Endothelial cell of umbilical vein (primary cell): ENCODE measurements around the gene NTRK2. TPM values are rescaled to one million over a fixed set of nuclear protein-coding genes. Genes with fewer than 3 reads are reported as not detected.

ENCODE experiments used
- BruUV-seq: library from RNA; stranded (reverse); fragments of 400-500 nt; replicated peaks from 2 replicates; lab custom pipeline; 2021; lab: Mats Ljungman, UMichigan
- CTCF ChIA-PET: fragments of 300-600, 350-600 bp; sonication (Branson Sonifier 250); formaldehyde crosslinking; loops from one replicate; lab custom pipeline; 2021; ENCODE audit warnings: antibody characterized with exemption, inconsistent platforms; lab: Charles Lee
- POLR2A ChIA-PET: fragments of 300-600, 350-600 bp; sonication (Branson Sonifier 250); formaldehyde crosslinking; loops from one replicate; lab custom pipeline; 2021; ENCODE audit warnings: antibody characterized with exemption, inconsistent platforms; lab: Charles Lee
- DNase-seq: peaks from one replicate; pipeline ENCODE4 v3.0.0-alpha.2; 2011; ENCODE audit warnings: low read depth, low spot score
- FAIRE-seq: peaks from 2 replicates; lab custom pipeline; 2011; peaks lifted over from hg19 to GRCh38; lab: Jason Lieb, UNC
- H2AFZ ChIP-seq: 2 replicates; pipeline ENCODE4 v1.6.0; 2012; ENCODE audit warnings: low read depth, low read length, control low read depth, inconsistent platforms
- H3K27ac ChIP-seq: 2 replicates; pipeline ENCODE4 v1.5.1; 2011; ENCODE audit warnings: low read depth, mild to moderate bottlenecking, control low read depth, low read length, moderate library complexity; ENCODE audit not compliant: insufficient read depth
- H3K27me3 ChIP-seq, 2 experiments: 2 replicates each; pipeline versions ENCODE4 v1.6.0 to v1.6.1; 2011; ENCODE audit warnings: low read length in 2 of 2, mixed read lengths in 1 of 2; ENCODE audit not compliant: control insufficient read depth in 2 of 2, insufficient read depth in 2 of 2
- H3K36me3 ChIP-seq, 2 experiments: 2 replicates in 1 of 2; 3 replicates in 1 of 2; pipeline ENCODE4 v1.5.1; 2011; ENCODE audit warnings: low read length in 2 of 2, mild to moderate bottlenecking in 1 of 2, moderate library complexity in 1 of 2; ENCODE audit not compliant: control insufficient read depth in 2 of 2, insufficient read depth in 2 of 2; ENCODE audit errors: extremely low read depth in 1 of 2
- H3K4me1 ChIP-seq: 3 replicates; pipeline ENCODE4 v1.5.1; 2011; ENCODE audit warnings: mild to moderate bottlenecking, low read length; ENCODE audit not compliant: control insufficient read depth, insufficient read depth; ENCODE audit errors: extremely low read depth
- H3K4me2 ChIP-seq: 2 replicates; pipeline ENCODE4 v1.6.1; 2011; ENCODE audit warnings: low read length, control low read depth, mixed read lengths; ENCODE audit not compliant: insufficient read depth
- H3K4me3 ChIP-seq, 3 experiments: fragments of 200-600 bp in 1 of 3; sonication (generic), shearing (Covaris generic) in 1 of 3; replicated peaks in 1 of 3; 2 replicates each; pipeline ENCODE4 v1.5.1; 2011 to 2016; ENCODE audit warnings: control low read depth in 3 of 3, low read length in 3 of 3, mild to moderate bottlenecking in 2 of 3, inconsistent platforms in 1 of 3, low read depth in 1 of 3, moderate library complexity in 1 of 3; ENCODE audit not compliant: insufficient read depth in 1 of 3
- H3K79me2 ChIP-seq: 2 replicates; pipeline ENCODE4 v1.6.0; 2012; ENCODE audit warnings: low read length, inconsistent platforms; ENCODE audit not compliant: control insufficient read depth, insufficient read depth
- H3K9ac ChIP-seq: replicated peaks from 2 replicates; pipeline ENCODE3; 2011; ENCODE audit warnings: low read length, control low read depth; ENCODE audit not compliant: insufficient read depth; ENCODE audit errors: extremely low read depth
- H3K9me1 ChIP-seq: replicated peaks from 3 replicates; pipeline ENCODE4 v1.6.0; 2011; ENCODE audit warnings: mild to moderate bottlenecking, low read length; ENCODE audit not compliant: control insufficient read depth, insufficient read depth; ENCODE audit errors: extremely low read depth
- H3K9me3 ChIP-seq: replicated peaks from 2 replicates; pipeline ENCODE4 v1.5.1; 2012; ENCODE audit warnings: low read length, inconsistent platforms; ENCODE audit not compliant: control insufficient read depth, insufficient read depth
- H4K20me1 ChIP-seq: replicated peaks from 2 replicates; pipeline ENCODE3; 2011; ENCODE audit warnings: mild to moderate bottlenecking, low read length; ENCODE audit not compliant: control insufficient read depth, insufficient read depth; ENCODE audit errors: extremely low read depth
- CTCF ChIP-seq, 2 donors: IDR thresholded peaks; 1 replicate in 1 of 2; 2 replicates in 1 of 2; pipeline ENCODE4 v1.5.1; 2011; ENCODE audit warnings: low read length in 2 of 2, mild to moderate bottlenecking in 2 of 2, moderate library complexity in 2 of 2, control low read depth in 1 of 2, inconsistent platforms in 1 of 2, low read depth in 1 of 2; ENCODE audit not compliant: insufficient read depth in 1 of 2; ENCODE audit errors: extremely low read depth in 1 of 2
- EZH2 ChIP-seq: IDR thresholded peaks from 2 replicates; pipeline ENCODE4 v1.6.1; 2012; ENCODE audit warnings: borderline replicate concordance, low read depth, mild to moderate bottlenecking, moderate library complexity, low read length, inconsistent platforms; ENCODE audit not compliant: severe bottlenecking
- FOS ChIP-seq: IDR thresholded peaks from 2 replicates; pipeline ENCODE4 v1.6.1; 2011; ENCODE audit warnings: mild to moderate bottlenecking, low read length, moderate library complexity, borderline replicate concordance; ENCODE audit not compliant: insufficient read depth
- GATA2 ChIP-seq: IDR thresholded peaks from 2 replicates; pipeline ENCODE4 v1.7.0; 2011; ENCODE audit warnings: low read depth, mild to moderate bottlenecking, moderate library complexity, mixed read lengths, low read length; ENCODE audit not compliant: insufficient read length, insufficient read depth
- JUN ChIP-seq: IDR thresholded peaks from 2 replicates; pipeline ENCODE4 v1.6.1; 2011; ENCODE audit warnings: borderline replicate concordance, low read depth; ENCODE audit not compliant: insufficient read length, insufficient read depth
- MAX ChIP-seq: IDR thresholded peaks from 2 replicates; pipeline ENCODE4 v1.6.1; 2011; ENCODE audit not compliant: insufficient read depth, insufficient read length
- MYC ChIP-seq: IDR thresholded peaks from one replicate; pipeline ENCODE4 v1.6.1; 2011; ENCODE audit warnings: mild to moderate bottlenecking, low read depth, low read length
- POLR2A ChIP-seq: IDR thresholded peaks from 2 replicates; pipeline ENCODE4 v1.6.1; 2012; ENCODE audit warnings: low read depth, mild to moderate bottlenecking, control low read depth, low read length
- POLR2AphosphoS5 ChIP-seq: IDR thresholded peaks from 2 replicates; pipeline ENCODE4 v1.6.1; 2012; ENCODE audit warnings: low read depth, mild to moderate bottlenecking, control low read depth, low read length, moderate library complexity; ENCODE audit not compliant: insufficient read depth
- dilution Hi-C: fragments of 300-500 bp; cut with MboI; formaldehyde crosslinking; loops from one replicate; pipeline ENCODE4 v1.15.0; 2019; ENCODE audit warnings: low sequenced_read_pairs; ENCODE audit not compliant: extremely low pct_ligation_motif_present
- intact Hi-C: fragments of 100-400 bp; cut with micrococcal nuclease; formaldehyde crosslinking; loops from one replicate; pipeline ENCODE4 v1.10.0; 2022
- polyA plus RNA-seq, 4 experiments: library from polyadenylated mRNA; depleted of rRNA in 3 of 4; stranded (reverse) in 3 of 4; unstranded in 1 of 4; fragments of >200 nt; gene quantifications; 2 replicates each; pipeline versions ENCODE4 v1.2.1 to v1.2.3, GENCODE V29; 2011 to 2012; ENCODE audit warnings: missing spikeins in 1 of 4
- total RNA-seq: library from RNA; stranded (reverse); gene quantifications from 2 replicates; pipeline ENCODE4 v1.2.3, GENCODE V29; 2021

NTRK2 gene
- total and polyA plus RNA-seq, 2 donors (not counting 3 experiments of a cell fraction or from before 2014, with no cell fraction given) = 0.01 to 0.13 TPM

GRCh38 chr9:84831377-84831776 is 161.8 kb downstream of the NTRK2 start:
- CTCF ChIA-PET = no interaction called here
- no peak overlapping the region for H3K27ac ChIP-seq
- FAIRE-seq = no peak
- POLR2A ChIA-PET = no interaction called here
- H3K4me1 ChIP-seq = no peaks in the 10 kb centered on the region
- no peak overlapping the region for H3K9ac ChIP-seq
- H3K27me3 ChIP-seq = no peaks in the 10 kb centered on the region
- no peak overlapping the region for H2AFZ ChIP-seq
- no peak overlapping the region for H3K4me2 ChIP-seq
- no peaks in the 10 kb centered on the region for H3K36me3 ChIP-seq
- intact Hi-C loops = no loop called here
- H3K9me1 ChIP-seq = no peaks in the 10 kb centered on the region
- BruUV-seq = no TSS peak
- no peak for DNase-seq
- H4K20me1 ChIP-seq = no peaks in the 10 kb centered on the region
- no peaks in the 10 kb centered on the region for H3K79me2 ChIP-seq
- H3K9me3 ChIP-seq = no peaks in the 10 kb centered on the region
- TF ChIP-seq JUN (no peak), POLR2A (no peak), MAX (no peak), FOS (no peak), EZH2 (no peak), MYC (no peak), GATA2 (no peak), POLR2AphosphoS5 (no peak), CTCF (IDR thresholded peaks at IDR 0.05; ENCODE audit: extremely low read depth in 1 of 2, insufficient read depth in 1 of 2, low read depth in 1 of 2, low read length in 2 of 2) (no peak)
- dilution Hi-C loops = no loop called here
- no peak overlapping the region for H3K4me3 ChIP-seq
